ENCODE measurements around the gene FIBCD1. TPM values are rescaled to one million over a fixed set of nuclear protein-coding genes. Genes with fewer than 3 reads are reported as not detected.

Gene FIBCD1
- total and polyA plus RNA-seq, 2 of the 8 experiments (the other 6 are each of a cell fraction or from before 2014, with no cell fraction given), result 6.1 to 8.8 TPM

DNA sequence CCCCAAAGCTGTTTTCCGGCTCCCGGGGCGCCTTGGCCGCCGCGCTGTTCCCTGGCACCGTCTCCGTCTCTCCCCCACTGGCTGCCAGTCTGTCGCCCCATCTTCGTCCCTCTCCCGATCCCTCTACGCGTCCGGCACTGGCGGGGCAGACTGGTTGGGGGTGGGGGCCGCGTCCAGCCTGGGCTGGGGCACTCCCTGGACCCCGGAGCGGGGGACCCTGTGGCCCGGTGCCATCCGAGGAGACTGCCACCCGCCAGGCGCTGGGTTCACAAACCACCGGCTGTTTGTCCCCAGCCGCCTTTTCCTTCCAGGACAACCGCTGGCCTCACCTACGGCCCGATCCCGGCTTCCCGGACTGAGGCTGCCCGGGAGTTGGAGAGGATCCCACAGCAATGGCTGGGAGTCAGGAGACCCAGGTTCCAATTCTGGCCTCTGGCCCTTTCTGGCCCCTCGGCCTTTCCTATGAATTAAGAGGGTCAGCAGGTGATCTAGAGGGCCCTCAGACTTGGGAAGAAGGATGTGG is 1.0 kb upstream of the FIBCD1 start (continued):
- TF ChIP-seq MAFK (IDR thresholded peaks at IDR 0.05; ENCODE audit: low read depth, low read length), result no peak
- TF ChIP-seq SIX5 (IDR thresholded peaks at IDR 0.05; ENCODE audit: low read depth, low read length), result no peak
- no peak for TF ChIP-seq RFX5 (IDR thresholded peaks at IDR 0.05; ENCODE audit: borderline replicate concordance, low read depth, low read length)
- no peak for TF ChIP-seq KDM5A (IDR thresholded peaks at IDR 0.05; ENCODE audit: low read length)
- TF ChIP-seq, protein P1, sequence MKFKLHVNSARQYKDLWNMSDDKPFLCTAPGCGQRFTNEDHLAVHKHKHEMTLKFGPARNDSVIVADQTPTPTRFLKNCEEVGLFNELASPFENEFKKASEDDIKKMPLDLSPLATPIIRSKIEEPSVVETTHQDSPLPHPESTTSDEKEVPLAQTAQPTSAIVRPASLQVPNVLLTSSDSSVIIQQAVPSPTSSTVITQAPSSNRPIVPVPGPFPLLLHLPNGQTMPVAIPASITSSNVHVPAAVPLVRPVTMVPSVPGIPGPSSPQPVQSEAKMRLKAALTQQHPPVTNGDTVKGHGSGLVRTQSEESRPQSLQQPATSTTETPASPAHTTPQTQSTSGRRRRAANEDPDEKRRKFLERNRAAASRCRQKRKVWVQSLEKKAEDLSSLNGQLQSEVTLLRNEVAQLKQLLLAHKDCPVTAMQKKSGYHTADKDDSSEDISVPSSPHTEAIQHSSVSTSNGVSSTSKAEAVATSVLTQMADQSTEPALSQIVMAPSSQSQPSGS (IDR thresholded peaks at IDR 0.05; ENCODE audit: low read length), result no peak
- TF ChIP-seq ZNF274 (IDR thresholded peaks at IDR 0.05; ENCODE audit: borderline replicate concordance, extremely low read depth, low read length), result no peak
- TF ChIP-seq EP300 (IDR thresholded peaks at IDR 0.05; ENCODE audit: borderline replicate concordance in 1 of 2, low read depth in 2 of 2, low read length in 2 of 2), result no peak
- TF ChIP-seq POLR2A (IDR thresholded peaks at IDR 0.05; ENCODE audit: control extremely low read depth in 1 of 2, low read depth in 2 of 2, low read length in 2 of 2), result no peak
- no peak for TF ChIP-seq SP2 (IDR thresholded peaks at IDR 0.05; ENCODE audit: low read length)
- TF ChIP-seq CBX8 (IDR thresholded peaks at IDR 0.05; ENCODE audit: borderline replicate concordance, low read depth, low read length), result no peak
